PC-9 (cell line): Measurements from ENCODE around the gene PAK6. TPM values are rescaled to one million over a fixed set of nuclear protein-coding genes. Genes with fewer than 3 reads are reported as not detected.
A peak's percentile ranks its signal among the peaks of the same experiment; 100 is the strongest.

Experiments used
- BruUV-seq: library from RNA; stranded (reverse); fragments of 400-500 nt; replicated peaks from 2 replicates; lab custom pipeline; 2021; lab: Mats Ljungman, UMichigan
- CTCF ChIA-PET: fragments of 300-600 bp; sonication (Branson Sonifier 250); formaldehyde crosslinking; loops from one replicate; lab custom pipeline; 2022; ENCODE audit warnings: antibody characterized with exemption; lab: Charles Lee
- POLR2A ChIA-PET: fragments of 300-600 bp; sonication (Branson Sonifier 250); formaldehyde crosslinking; loops from one replicate; lab custom pipeline; 2022; ENCODE audit warnings: antibody characterized with exemption; ENCODE audit not compliant: unreplicated experiment; lab: Charles Lee
- DNase-seq, 2 experiments: peaks; one replicate each; pipeline versions ENCODE4 v3.0.0 to v3.0.0-alpha.2; 2015 to 2022; ENCODE audit warnings: mixed read lengths in 1 of 2
- H2AFZ ChIP-seq: fragments of 200-600 bp; sonication (generic); 2 replicates; pipeline ENCODE4 v1.8.1; 2017; ENCODE audit warnings: antibody characterized with exemption
- H3F3A ChIP-seq: fragments of 200-600 bp; sonication (generic); 2 replicates; pipeline ENCODE4 v1.8.1; 2017; ENCODE audit warnings: antibody characterized with exemption, mild to moderate bottlenecking, low read depth; ENCODE audit not compliant: insufficient read depth
- H3K27ac ChIP-seq: fragments of 200-600 bp; sonication (generic); 2 replicates; pipeline ENCODE4 v1.6.1; 2016; ENCODE audit warnings: mixed run types
- H3K27me3 ChIP-seq: fragments of 200-600 bp; sonication (generic); 2 replicates; pipeline ENCODE4 v1.6.1; 2016; ENCODE audit warnings: low read depth, mixed run types; ENCODE audit not compliant: insufficient read depth
- H3K36me3 ChIP-seq: fragments of 200-600 bp; sonication (generic); 2 replicates; pipeline ENCODE4 v1.6.1; 2016; ENCODE audit warnings: low read depth, mixed run types
- H3K4me1 ChIP-seq: fragments of 200-600 bp; sonication (generic); replicated peaks from 2 replicates; pipeline ENCODE4 v1.6.1; 2016; ENCODE audit warnings: mixed run types; ENCODE audit not compliant: insufficient read depth
- H3K4me2 ChIP-seq: fragments of 200-600 bp; sonication (generic); 2 replicates; pipeline ENCODE4 v1.6.1; 2017; ENCODE audit warnings: mixed run types
- H3K4me3 ChIP-seq: fragments of 200-600 bp; sonication (generic); 2 replicates; pipeline ENCODE4 v1.6.1; 2016; ENCODE audit warnings: mixed run types
- H3K79me2 ChIP-seq: fragments of 200-600 bp; sonication (generic); 2 replicates; pipeline ENCODE4 v1.6.1; 2017; ENCODE audit warnings: low read depth, mixed run types
- H3K9me2 ChIP-seq: fragments of 200-600 bp; sonication (generic); 2 replicates; pipeline ENCODE4 v1.8.1; 2017; ENCODE audit warnings: mild to moderate bottlenecking; ENCODE audit not compliant: insufficient read depth
- H3K9me3 ChIP-seq: fragments of 200-600 bp; sonication (generic); 2 replicates; pipeline ENCODE4 v1.8.1; 2016; ENCODE audit warnings: low read depth; ENCODE audit not compliant: insufficient read depth
- H4K20me1 ChIP-seq: fragments of 200-600 bp; sonication (generic); 2 replicates; pipeline ENCODE4 v1.8.1; 2017; ENCODE audit not compliant: insufficient read depth
- EZH2 ChIP-seq: fragments of 200-600 bp; sonication (generic); IDR thresholded peaks from 2 replicates; pipeline ENCODE4 v1.8.0; 2017; ENCODE audit warnings: antibody characterized with exemption, low read depth
- intact Hi-C: fragments of 100-400 bp; cut with micrococcal nuclease; formaldehyde crosslinking; loops from one replicate; pipeline ENCODE4 v1.10.0; 2022; ENCODE audit not compliant: unreplicated experiment
- total RNA-seq: library from RNA; stranded (reverse); gene quantifications from 2 replicates; pipeline ENCODE4 v1.2.3, GENCODE V29; 2021
- TF ChIP-seq, protein P1 (sequence below): fragments of 200-600 bp; sonication (generic); conservative IDR thresholded peaks from 2 replicates; pipeline ENCODE4 v1.6.1; 2017; ENCODE audit warnings: mixed run types, antibody characterized with exemption, mild to moderate bottlenecking, moderate library complexity

The PAK6 gene
- total RNA-seq, 1 experiment from 2014 or later, result 10.7 TPM

DNA sequence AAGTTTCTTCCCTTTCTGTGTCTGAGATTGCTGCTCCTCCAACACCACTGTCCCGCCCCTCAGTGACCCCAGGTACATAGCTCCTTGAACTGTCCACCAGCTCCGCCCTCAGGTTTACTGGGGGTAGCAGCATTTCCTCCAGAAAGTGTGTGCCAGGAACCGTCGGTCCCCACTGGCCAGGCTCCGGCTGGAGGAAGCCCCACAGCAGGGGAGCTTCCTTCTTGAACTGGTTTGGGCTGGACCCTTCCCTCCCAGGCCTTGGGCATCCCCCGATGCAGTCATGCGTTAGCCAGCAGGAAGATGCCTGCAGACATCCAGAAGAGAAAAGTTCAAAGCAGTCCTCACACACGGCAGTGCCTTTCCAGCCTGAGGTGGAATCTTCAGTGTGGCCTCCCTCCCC is 19.7 kb downstream of the PAK6 start:
- Histone ChIP-seq H3K4me2 (peak overlapping the region; percentile 51), H3F3A (peaks cover 14% of the 10 kb centered on the region; the same call in 1 of the 2 replicates), H3K4me3 (no peak overlapping the region), H3K9me3 (no peaks in the 10 kb centered on the region), H4K20me1 (no peaks in the 10 kb centered on the region), H3K36me3 (no peaks in the 10 kb centered on the region), H3K4me1 (peaks cover 25% of the 10 kb centered on the region), H2AFZ (no peak overlapping the region), H3K27ac (no peak overlapping the region), H3K79me2 (no peaks in the 10 kb centered on the region), H3K9me2 (no peaks in the 10 kb centered on the region), H3K27me3 (no peaks in the 10 kb centered on the region)
- peak in 1 of 2 experiments; percentile 46 for DNase-seq
- ChIA-PET CTCF (interaction anchor here (1.0 kb wide), 2 partner anchors 16 to 41 kb away, joined by 3 to 4 read pairs; no protein-coding TSS in a partner anchor), POLR2A (interaction anchor here (0.5 to 0.7 kb wide), 4 partner anchors 8 to 219 kb away, joined by 3 to 5 read pairs (median 4); no protein-coding TSS in a partner anchor)
- no TSS peak for BruUV-seq
- TF ChIP-seq, protein P1, sequence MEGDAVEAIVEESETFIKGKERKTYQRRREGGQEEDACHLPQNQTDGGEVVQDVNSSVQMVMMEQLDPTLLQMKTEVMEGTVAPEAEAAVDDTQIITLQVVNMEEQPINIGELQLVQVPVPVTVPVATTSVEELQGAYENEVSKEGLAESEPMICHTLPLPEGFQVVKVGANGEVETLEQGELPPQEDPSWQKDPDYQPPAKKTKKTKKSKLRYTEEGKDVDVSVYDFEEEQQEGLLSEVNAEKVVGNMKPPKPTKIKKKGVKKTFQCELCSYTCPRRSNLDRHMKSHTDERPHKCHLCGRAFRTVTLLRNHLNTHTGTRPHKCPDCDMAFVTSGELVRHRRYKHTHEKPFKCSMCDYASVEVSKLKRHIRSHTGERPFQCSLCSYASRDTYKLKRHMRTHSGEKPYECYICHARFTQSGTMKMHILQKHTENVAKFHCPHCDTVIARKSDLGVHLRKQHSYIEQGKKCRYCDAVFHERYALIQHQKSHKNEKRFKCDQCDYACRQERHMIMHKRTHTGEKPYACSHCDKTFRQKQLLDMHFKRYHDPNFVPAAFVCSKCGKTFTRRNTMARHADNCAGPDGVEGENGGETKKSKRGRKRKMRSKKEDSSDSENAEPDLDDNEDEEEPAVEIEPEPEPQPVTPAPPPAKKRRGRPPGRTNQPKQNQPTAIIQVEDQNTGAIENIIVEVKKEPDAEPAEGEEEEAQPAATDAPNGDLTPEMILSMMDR, result no peak
- no peak for TF ChIP-seq EZH2
- intact Hi-C loops, result loop anchor here (10.0 kb wide), 1 partner anchor 154 kb away; the partner anchor contains the start of gene BMF

DNA sequence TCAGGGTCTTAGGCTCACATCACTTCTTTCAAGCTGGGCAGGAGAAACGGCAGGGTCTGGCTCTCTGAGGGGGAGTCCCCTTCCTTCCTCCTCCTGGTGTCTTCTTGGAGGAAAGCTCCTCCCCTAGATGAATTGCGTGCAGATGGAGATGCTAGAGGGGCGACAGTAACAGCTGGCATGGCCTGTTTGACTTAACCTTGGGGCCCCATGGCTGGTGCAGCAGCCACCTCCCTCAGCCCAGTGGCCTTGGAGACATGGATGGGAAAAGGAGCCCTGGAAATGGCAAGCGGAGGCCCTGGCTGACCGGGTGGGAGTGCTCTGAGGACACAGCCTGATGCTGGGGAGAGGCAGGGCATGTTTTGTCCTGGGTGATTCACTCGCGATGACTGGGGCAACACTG is 20.2 kb downstream of the PAK6 start:
- Histone ChIP-seq H3K27me3 (no peaks in the 10 kb centered on the region), H3K9me2 (no peaks in the 10 kb centered on the region), H3K79me2 (no peaks in the 10 kb centered on the region), H3F3A (peaks cover 14% of the 10 kb centered on the region; the same call in 1 of the 2 replicates), H3K4me3 (no peak overlapping the region), H3K9me3 (no peaks in the 10 kb centered on the region), H3K4me1 (peaks cover 21% of the 10 kb centered on the region), H3K4me2 (peak overlapping the region; percentile 51), H3K36me3 (no peaks in the 10 kb centered on the region), H2AFZ (no peak overlapping the region), H4K20me1 (no peaks in the 10 kb centered on the region), H3K27ac (no peak overlapping the region)
- peak in 1 of 2 experiments; percentile 25 for DNase-seq
- intact Hi-C loops, result loop anchor here (10.0 kb wide), 1 partner anchor 154 kb away; the partner anchor contains the start of gene BMF
- BruUV-seq, result no TSS peak
- ChIA-PET CTCF (interaction anchor here (1.0 kb wide), 1 partner anchor 16 kb away, joined by 4 read pairs; no protein-coding TSS in a partner anchor), POLR2A (no interaction called here)
- no peak for TF ChIP-seq EZH2
- TF ChIP-seq, protein P1, result no peak

DNA sequence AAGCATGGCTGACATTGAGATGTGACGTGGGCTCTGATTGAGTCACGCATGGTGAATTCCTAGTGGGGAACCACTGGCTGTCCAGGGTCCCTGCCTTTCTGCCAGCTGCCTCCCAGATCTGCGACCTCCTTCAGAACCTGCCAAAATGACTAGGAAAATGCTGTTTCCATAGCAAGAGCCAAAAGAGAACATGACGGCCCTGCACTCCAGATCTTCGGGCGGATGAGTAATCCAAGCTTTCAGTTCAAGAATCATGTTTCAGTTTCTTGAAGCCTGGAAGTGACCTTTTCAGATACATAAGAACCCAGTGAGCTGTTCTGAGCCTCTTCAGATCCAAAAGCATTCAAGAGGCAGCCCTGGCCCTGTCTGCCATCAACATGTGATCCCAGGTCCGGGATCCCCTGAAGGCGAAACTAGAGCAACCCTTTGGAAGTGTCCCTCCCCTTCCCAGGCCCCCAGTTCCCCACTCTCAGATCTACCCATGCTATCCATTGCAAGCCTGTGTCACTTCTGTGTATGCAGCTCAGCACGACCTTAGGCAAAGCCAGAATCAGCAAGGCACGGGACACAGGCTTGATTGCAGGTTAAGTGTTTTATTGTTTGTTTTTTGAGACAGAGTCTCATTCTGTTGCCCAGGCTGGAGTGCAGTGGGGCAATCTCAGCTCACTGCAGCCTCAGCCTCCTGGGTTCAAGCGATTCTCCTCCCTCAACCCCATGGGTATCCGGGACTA is 24.3 kb downstream of the PAK6 start:
- DNase-seq, result no peak
- Histone ChIP-seq H3K4me3 (no peak overlapping the region), H3K9me2 (no peaks in the 10 kb centered on the region), H3F3A (peaks cover 21% of the 10 kb centered on the region), H3K79me2 (no peaks in the 10 kb centered on the region), H4K20me1 (no peaks in the 10 kb centered on the region), H3K4me1 (peaks cover 27% of the 10 kb centered on the region), H3K4me2 (no peak overlapping the region), H3K27ac (no peak overlapping the region), H2AFZ (no peak overlapping the region), H3K36me3 (no peaks in the 10 kb centered on the region), H3K27me3 (no peaks in the 10 kb centered on the region), H3K9me3 (no peaks in the 10 kb centered on the region)
- ChIA-PET CTCF (interaction anchor here (0.6 to 0.7 kb wide), 2 partner anchors 24 to 45 kb away, joined by 3 to 5 read pairs; no protein-coding TSS in a partner anchor), POLR2A (no interaction called here)
- no peak for TF ChIP-seq EZH2
- TF ChIP-seq, protein P1, result no peak
- intact Hi-C loops, result no loop called here
- no TSS peak for BruUV-seq
